SU-DHL-6 (cell line): ENCODE results near the gene UROD.

Source experiments
- H2AFZ ChIP-seq: fragments of 200-600 bp; sonication (generic); 2 replicates; pipeline ENCODE4 v1.6.1; 2014; ENCODE audit warnings: low read depth, mild to moderate bottlenecking, moderate library complexity, mixed read lengths, antibody characterized with exemption, low read length; ENCODE audit not compliant: severe bottlenecking
- H3F3A ChIP-seq: fragments of 200-600 bp; shearing (Covaris generic); 2 replicates; pipeline ENCODE4 v1.6.0; 2016; ENCODE audit warnings: antibody characterized with exemption, mild to moderate bottlenecking; ENCODE audit not compliant: insufficient read depth
- H3K27ac ChIP-seq: fragments of 200-600 bp; sonication (generic); 2 replicates; pipeline ENCODE4 v1.5.1; 2016; ENCODE audit warnings: low read depth, mild to moderate bottlenecking, low read length, moderate library complexity, mixed read lengths
- H3K27me3 ChIP-seq: fragments of 200-600 bp; sonication (generic), shearing (Covaris generic); 2 replicates; pipeline ENCODE4 v1.6.0; 2014; ENCODE audit warnings: mild to moderate bottlenecking, low read length
- H3K36me3 ChIP-seq: fragments of 200-600 bp; sonication (generic); 2 replicates; pipeline ENCODE4 v1.6.1; 2014; ENCODE audit warnings: mild to moderate bottlenecking, low read length, mixed read lengths
- H3K4me2 ChIP-seq: fragments of 300-600, 200-600 bp; shearing (Covaris generic), sonication (generic); 2 replicates; pipeline ENCODE4 v1.6.0; 2014; ENCODE audit warnings: low read length, low read depth, mild to moderate bottlenecking; ENCODE audit not compliant: poor library complexity, severe bottlenecking
- H3K4me3 ChIP-seq: fragments of 200-600 bp; sonication (generic); 2 replicates; pipeline ENCODE4 v1.5.1; 2014; ENCODE audit warnings: antibody characterized with exemption, low read length, mild to moderate bottlenecking, mixed read lengths; ENCODE audit not compliant: insufficient read depth, poor library complexity, severe bottlenecking
- H3K79me2 ChIP-seq: fragments of 200-600 bp; sonication (generic); 2 replicates; pipeline ENCODE4 v1.6.1; 2014; ENCODE audit warnings: mild to moderate bottlenecking, low read length, moderate library complexity; ENCODE audit not compliant: insufficient read depth
- H3K9ac ChIP-seq: fragments of 200-600 bp; sonication (generic); 2 replicates; pipeline ENCODE4 v1.7.0; 2014; ENCODE audit warnings: mild to moderate bottlenecking, low read length
- H3K9me2 ChIP-seq: fragments of 200-600 bp; sonication (generic); replicated peaks from 2 replicates; pipeline ENCODE4 v1.6.1; 2014; ENCODE audit warnings: low read length; ENCODE audit not compliant: insufficient read depth
- H3K9me3 ChIP-seq: fragments of 200-600 bp; sonication (generic); 2 replicates; pipeline ENCODE4 v1.6.1; 2014; ENCODE audit warnings: low read length, mixed read lengths; ENCODE audit not compliant: insufficient read depth
- H4K20me1 ChIP-seq: fragments of 200-600 bp; sonication (generic); 2 replicates; pipeline ENCODE4 v1.6.1; 2014; ENCODE audit warnings: low read depth, mild to moderate bottlenecking, antibody characterized with exemption, low read length, moderate library complexity, mixed read lengths
- EZH2phosphoT487 ChIP-seq: fragments of 200-600 bp; sonication (generic), shearing (Covaris generic); conservative IDR thresholded peaks from 2 replicates; pipeline ENCODE4 v1.6.1; 2018; ENCODE audit warnings: mild to moderate bottlenecking, antibody characterized with exemption, low read length, moderate library complexity, mixed read lengths
- TF ChIP-seq, protein P1 (sequence below): fragments of 200-600 bp; sonication (generic); IDR thresholded peaks from one replicate; pipeline ENCODE4 v1.5.1; 2017; ENCODE audit warnings: antibody characterized with exemption, mild to moderate bottlenecking, low read length, moderate library complexity; ENCODE audit not compliant: insufficient read depth, poor library complexity, severe bottlenecking

The UROD gene

DNA sequence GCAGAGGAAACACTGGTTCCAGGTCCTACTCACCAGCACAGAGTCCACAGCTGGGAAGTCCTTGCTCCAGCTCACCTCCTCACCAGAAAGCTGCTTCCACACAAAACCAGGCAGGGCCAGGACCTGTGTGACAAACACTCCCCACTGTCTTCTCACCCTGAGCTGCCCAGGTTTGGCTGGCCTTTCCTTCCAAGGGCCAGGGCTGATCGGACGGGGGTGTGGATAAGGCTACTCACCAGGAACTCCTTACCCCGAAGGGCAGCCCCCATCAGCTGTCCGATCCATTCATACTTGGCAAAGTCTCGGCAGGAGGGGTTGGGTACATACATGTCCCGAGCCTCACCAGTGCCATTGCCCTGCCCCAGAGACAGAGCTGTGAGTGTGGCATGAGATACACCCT lies 6.3 kb upstream of the UROD start:
- Histone ChIP-seq H3K9me2 (no peaks in the 10 kb centered on the region), H3K4me3 (no peak overlapping the region), H3F3A (no peaks in the 10 kb centered on the region), H3K9me3 (no peaks in the 10 kb centered on the region), H2AFZ (no peak overlapping the region), H3K79me2 (no peaks in the 10 kb centered on the region), H3K27me3 (no peaks in the 10 kb centered on the region), H3K27ac (no peak overlapping the region), H3K4me2 (no peak overlapping the region), H4K20me1 (no peaks in the 10 kb centered on the region), H3K9ac (no peak overlapping the region), H3K36me3 (no peaks in the 10 kb centered on the region)
- TF ChIP-seq, protein P1, sequence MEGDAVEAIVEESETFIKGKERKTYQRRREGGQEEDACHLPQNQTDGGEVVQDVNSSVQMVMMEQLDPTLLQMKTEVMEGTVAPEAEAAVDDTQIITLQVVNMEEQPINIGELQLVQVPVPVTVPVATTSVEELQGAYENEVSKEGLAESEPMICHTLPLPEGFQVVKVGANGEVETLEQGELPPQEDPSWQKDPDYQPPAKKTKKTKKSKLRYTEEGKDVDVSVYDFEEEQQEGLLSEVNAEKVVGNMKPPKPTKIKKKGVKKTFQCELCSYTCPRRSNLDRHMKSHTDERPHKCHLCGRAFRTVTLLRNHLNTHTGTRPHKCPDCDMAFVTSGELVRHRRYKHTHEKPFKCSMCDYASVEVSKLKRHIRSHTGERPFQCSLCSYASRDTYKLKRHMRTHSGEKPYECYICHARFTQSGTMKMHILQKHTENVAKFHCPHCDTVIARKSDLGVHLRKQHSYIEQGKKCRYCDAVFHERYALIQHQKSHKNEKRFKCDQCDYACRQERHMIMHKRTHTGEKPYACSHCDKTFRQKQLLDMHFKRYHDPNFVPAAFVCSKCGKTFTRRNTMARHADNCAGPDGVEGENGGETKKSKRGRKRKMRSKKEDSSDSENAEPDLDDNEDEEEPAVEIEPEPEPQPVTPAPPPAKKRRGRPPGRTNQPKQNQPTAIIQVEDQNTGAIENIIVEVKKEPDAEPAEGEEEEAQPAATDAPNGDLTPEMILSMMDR, result no peak

DNA sequence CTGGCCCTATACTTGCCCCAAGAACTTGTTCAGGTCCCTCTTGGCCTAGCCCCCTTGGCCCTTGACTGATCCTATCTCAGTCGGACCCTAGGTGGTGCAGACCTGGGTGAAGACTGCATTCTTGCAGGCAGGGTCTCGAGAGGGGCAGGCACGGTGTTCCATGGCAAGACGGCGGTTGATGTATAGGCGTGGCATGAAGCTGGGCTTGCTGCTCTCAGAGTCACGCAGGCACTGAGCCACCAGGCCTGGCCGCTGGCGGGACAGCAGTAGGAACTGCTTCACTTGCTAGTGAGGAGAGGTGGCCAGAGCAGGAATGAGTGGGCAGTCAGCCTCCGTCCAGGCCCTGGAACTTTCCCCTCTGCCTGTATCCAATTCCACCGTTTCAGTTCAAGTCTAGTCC lies 4.7 kb upstream of the UROD start:
- H3K27ac ChIP-seq, result no peak overlapping the region
- H3K4me2 ChIP-seq, result no peak overlapping the region
- no peaks in the 10 kb centered on the region for H3K9me2 ChIP-seq
- no peak overlapping the region for H3K9ac ChIP-seq
- H3K4me3 ChIP-seq, result no peak overlapping the region
- no peaks in the 10 kb centered on the region for H3K79me2 ChIP-seq
- no peaks in the 10 kb centered on the region for H3F3A ChIP-seq
- H4K20me1 ChIP-seq, result no peaks in the 10 kb centered on the region
- no peaks in the 10 kb centered on the region for H3K9me3 ChIP-seq
- no peak for TF ChIP-seq EZH2phosphoT487
- TF ChIP-seq, protein P1, result no peak
- no peak overlapping the region for H2AFZ ChIP-seq
- no peaks in the 10 kb centered on the region for H3K27me3 ChIP-seq
- H3K36me3 ChIP-seq, result no peaks in the 10 kb centered on the region

DNA sequence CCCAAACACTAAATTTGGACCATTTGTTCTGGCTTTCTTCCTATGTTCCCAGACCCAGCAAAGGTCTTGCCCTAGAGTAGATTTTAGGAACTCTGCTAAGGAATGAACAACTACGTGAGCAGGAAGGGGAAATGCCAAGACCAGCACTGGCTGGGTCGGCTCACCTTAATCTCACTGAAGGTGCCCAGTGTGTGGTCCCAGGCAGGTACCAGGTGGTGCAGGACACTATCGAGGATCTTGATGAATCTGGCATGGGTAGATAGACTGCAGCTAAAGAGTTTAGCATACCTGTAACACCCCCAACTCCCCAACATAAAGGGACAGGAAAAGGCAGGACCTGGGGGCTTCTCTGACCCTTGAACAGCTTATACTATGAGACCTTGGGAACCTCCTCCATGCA lies 4.0 kb upstream of the UROD start:
- no peaks in the 10 kb centered on the region for H3K36me3 ChIP-seq

More for the DNA sequence above, 4.0 kb upstream of the UROD start:
- Histone ChIP-seq H4K20me1 (no peaks in the 10 kb centered on the region), H2AFZ (no peak overlapping the region), H3K27ac (no peak overlapping the region), H3K4me2 (no peak overlapping the region), H3K9me3 (no peaks in the 10 kb centered on the region), H3K9me2 (no peaks in the 10 kb centered on the region), H3K9ac (no peak overlapping the region), H3K4me3 (no peak overlapping the region), H3K27me3 (no peaks in the 10 kb centered on the region), H3K79me2 (no peaks in the 10 kb centered on the region), H3F3A (no peaks in the 10 kb centered on the region)
- no peak for TF ChIP-seq EZH2phosphoT487
- TF ChIP-seq, protein P1, result no peak
